OCI-LY3 (cell line): ENCODE results near the gene EPO.

Source experiments
- EZH2phosphoT487 ChIP-seq: fragments of 200-600 bp; shearing (Covaris generic); IDR thresholded peaks from 2 replicates; pipeline ENCODE4 v1.6.1; 2018; ENCODE audit warnings: antibody characterized with exemption, mixed run types, low read depth
- TF ChIP-seq, protein P1 (sequence below): fragments of 200-600, 300-600 bp; sonication (generic); IDR thresholded peaks from 2 replicates; pipeline ENCODE4 v1.5.1; 2014; ENCODE audit warnings: antibody characterized with exemption, low read length, low read depth

DNA sequence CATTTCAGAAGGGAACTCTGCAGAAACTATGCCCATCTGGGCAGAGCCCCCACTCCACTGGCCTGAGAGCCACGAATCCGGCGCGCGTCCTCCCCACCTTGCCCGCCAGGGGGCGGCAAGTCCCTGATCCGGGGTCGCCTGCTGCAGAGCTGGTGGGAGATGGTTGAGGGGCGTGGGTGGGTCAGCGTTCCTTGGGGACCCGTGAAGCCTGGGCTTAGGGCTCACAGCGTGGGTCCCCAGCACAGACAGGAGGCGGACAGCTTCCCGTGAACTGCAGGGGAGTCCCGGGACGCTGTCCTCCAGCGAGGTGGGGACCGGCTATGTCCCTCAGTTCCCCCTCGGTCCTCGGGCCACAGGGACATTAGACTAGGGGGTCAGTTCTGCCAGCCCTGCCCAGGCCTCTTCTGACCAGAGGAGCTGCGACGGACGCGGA, 14.9 kb upstream of the EPO start:
- TF ChIP-seq, protein P1, sequence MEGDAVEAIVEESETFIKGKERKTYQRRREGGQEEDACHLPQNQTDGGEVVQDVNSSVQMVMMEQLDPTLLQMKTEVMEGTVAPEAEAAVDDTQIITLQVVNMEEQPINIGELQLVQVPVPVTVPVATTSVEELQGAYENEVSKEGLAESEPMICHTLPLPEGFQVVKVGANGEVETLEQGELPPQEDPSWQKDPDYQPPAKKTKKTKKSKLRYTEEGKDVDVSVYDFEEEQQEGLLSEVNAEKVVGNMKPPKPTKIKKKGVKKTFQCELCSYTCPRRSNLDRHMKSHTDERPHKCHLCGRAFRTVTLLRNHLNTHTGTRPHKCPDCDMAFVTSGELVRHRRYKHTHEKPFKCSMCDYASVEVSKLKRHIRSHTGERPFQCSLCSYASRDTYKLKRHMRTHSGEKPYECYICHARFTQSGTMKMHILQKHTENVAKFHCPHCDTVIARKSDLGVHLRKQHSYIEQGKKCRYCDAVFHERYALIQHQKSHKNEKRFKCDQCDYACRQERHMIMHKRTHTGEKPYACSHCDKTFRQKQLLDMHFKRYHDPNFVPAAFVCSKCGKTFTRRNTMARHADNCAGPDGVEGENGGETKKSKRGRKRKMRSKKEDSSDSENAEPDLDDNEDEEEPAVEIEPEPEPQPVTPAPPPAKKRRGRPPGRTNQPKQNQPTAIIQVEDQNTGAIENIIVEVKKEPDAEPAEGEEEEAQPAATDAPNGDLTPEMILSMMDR: peak; percentile 86
- TF ChIP-seq EZH2phosphoT487: no peak
